Ovary (tissue), 9 donors: ENCODE data around the gene HUNK. TPM values are rescaled to one million over a fixed set of nuclear protein-coding genes. Genes with fewer than 3 reads are reported as not detected.

ENCODE experiments used
- DNase-seq, 5 donors: peaks; one replicate each; pipeline ENCODE4 v3.0.0-alpha.2; 2019 to 2020
- H3K27ac ChIP-seq, 2 donors: fragments of 200-600 bp; one replicate each; pipeline versions ENCODE4 v1.5.1 to v1.8.0; 2019 to 2022
- H3K27me3 ChIP-seq: fragments of 200-600 bp; one replicate; pipeline ENCODE4 v1.8.0; 2022
- H3K36me3 ChIP-seq: fragments of 200-600 bp; sonication (generic); one replicate; pipeline ENCODE4 v1.5.1; 2019
- H3K4me1 ChIP-seq: one replicate; pipeline ENCODE4 v1.8.1; 2013; ENCODE audit warnings: mild to moderate bottlenecking, moderate library complexity; ENCODE audit not compliant: insufficient read depth
- H3K4me3 ChIP-seq: fragments of 200-600 bp; sonication (generic); one replicate; pipeline ENCODE4 v1.5.1; 2017
- H3K9me3 ChIP-seq, 2 donors: fragments of 200-600 bp in 1 of 2; sonication (generic) in 1 of 2; one replicate each; pipeline versions ENCODE4 v1.5.1 to v1.8.1; 2013 to 2019; ENCODE audit warnings: mild to moderate bottlenecking in 1 of 2, moderate library complexity in 1 of 2
- CTCF ChIP-seq, 3 donors: fragments of 450-650 bp in 2 of 3; fragments of 200-600 bp in 1 of 3; IDR thresholded peaks; one replicate each; pipeline versions ENCODE4 v1.5.1 to v1.8.0; 2016 to 2022; ENCODE audit warnings: antibody characterized with exemption in 3 of 3, mild to moderate bottlenecking in 1 of 3
- EP300 ChIP-seq: sonication (generic); formaldehyde crosslinking; IDR thresholded peaks from one replicate; pipeline ENCODE4 v1.6.1; 2017; ENCODE audit warnings: antibody characterized with exemption
- POLR2A ChIP-seq: fragments of 450-650 bp; IDR thresholded peaks from one replicate; pipeline ENCODE4 v1.6.1; 2017; ENCODE audit warnings: antibody characterized with exemption, mild to moderate bottlenecking, moderate library complexity
- WGBS, 3 donors: extraction: QIAGEN DNeasy Blood & Tissue Kit in 1 of 3; methylation state at CpG; one replicate each; pipeline versions ENCODE4 v1.1.5 to v1.1.7; 2013 to 2017; 5-methylcytosine and 5-hydroxymethylcytosine counted together
- intact Hi-C, 4 donors: fragments of 100-400 bp; cut with DNase I; formaldehyde crosslinking; loops; one replicate each; pipeline versions ENCODE4 v1.11.0 to v1.15.1; 2022 to 2023
- polyA plus RNA-seq, 2 donors: library from polyadenylated mRNA; stranded (reverse); fragments of 200-250 nt in 1 of 2; fragments of 350-450 nt in 1 of 2; fragmentation: Illumina TruSeq in 1 of 2; extraction: RNeasy Lipid Tissue Mini Kit (QIAGEN cat#74804) in 1 of 2; gene quantifications; one replicate each; pipeline ENCODE4 v1.2.3, GENCODE V29; 2013 to 2014
- total RNA-seq, 7 donors: library from RNA; depleted of rRNA in 2 of 7; stranded (reverse); fragments of >200 nt in 2 of 7; fragmentation: NEBNext Ultra II Directional in 3 of 7; extraction: Animal tissue kit (Norgen Biotek cat#: 25700) in 3 of 7; gene quantifications; one replicate each; pipeline versions ENCODE4 v1.1.0 to v1.2.4, GENCODE V29; 2016 to 2023
- donor health status: DM: no; HTN: no; CAD: no; lungs with moderate emphysema.
- donor health status: DM: no; HTN: no; CAD: no.
- donor health status: Bipolar disorder and iron deficiency.
- donor health status: DM: yes; HTN: yes; CAD: no.
- donor health status: DM: no; HTN: no; CAD: no.
- donor health status: DM: yes; HTN: yes; CAD: no.

The HUNK gene
- total and polyA plus RNA-seq, 9 donors: under 0.01 to 4.9 (median 1.6) TPM

DNA sequence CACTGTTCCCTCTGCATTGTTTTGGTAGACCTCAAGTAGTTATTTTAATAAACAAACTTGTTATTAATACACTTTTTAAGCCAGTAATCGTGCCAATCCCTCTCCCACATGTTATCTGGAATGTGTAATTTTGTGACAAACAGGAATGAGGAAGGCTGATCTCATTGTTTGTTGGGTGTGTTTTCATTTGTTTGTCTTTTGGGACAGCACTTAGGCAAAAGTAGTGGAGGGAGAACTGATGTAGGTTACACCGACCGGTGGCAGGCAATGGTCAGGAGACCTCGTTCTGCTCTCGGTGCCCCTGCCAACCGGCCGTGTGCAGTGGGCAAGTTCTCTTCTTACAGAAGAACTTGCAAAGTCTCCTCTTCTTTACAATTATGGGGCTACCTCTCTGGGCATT is 99.8 kb downstream of the HUNK start:
- TF ChIP-seq EP300: no peak
- TF ChIP-seq CTCF (IDR thresholded peaks at IDR 0.05): no peak
- TF ChIP-seq POLR2A: no peak
- Histone ChIP-seq H3K27ac (no peak overlapping the region), H3K4me1 (no peaks in the 10 kb centered on the region), H3K9me3 (peaks cover 0 to 3% of the 10 kb centered on the region in 2 donors), H3K27me3 (no peaks in the 10 kb centered on the region), H3K36me3 (no peaks in the 10 kb centered on the region), H3K4me3 (no peak overlapping the region)
- no peak for DNase-seq
- 93 to 94% (median 94%) methylated on average over 7 of the region's 7 CpGs for WGBS, 3 donors
- intact Hi-C loops: no loop called here

- TF ChIP-seq CTCF (IDR thresholded peaks at IDR 0.05) (no peak), POLR2A (no peak), EP300 (no peak)
- Histone ChIP-seq H3K4me1 (no peaks in the 10 kb centered on the region), H3K36me3 (no peaks in the 10 kb centered on the region), H3K4me3 (no peak overlapping the region), H3K27ac (no peak overlapping the region), H3K9me3 (peaks cover 0 to 3% of the 10 kb centered on the region in 2 donors), H3K27me3 (no peaks in the 10 kb centered on the region)
- intact Hi-C loops: no loop called here
- 95 to 96% (median 96%) methylated on average over 6 of the region's 6 CpGs for WGBS, 3 donors
- DNase-seq: no peak
Observed at GRCh38 chr21:31973402-31973944, 100.7 kb downstream of the HUNK start.

DNA sequence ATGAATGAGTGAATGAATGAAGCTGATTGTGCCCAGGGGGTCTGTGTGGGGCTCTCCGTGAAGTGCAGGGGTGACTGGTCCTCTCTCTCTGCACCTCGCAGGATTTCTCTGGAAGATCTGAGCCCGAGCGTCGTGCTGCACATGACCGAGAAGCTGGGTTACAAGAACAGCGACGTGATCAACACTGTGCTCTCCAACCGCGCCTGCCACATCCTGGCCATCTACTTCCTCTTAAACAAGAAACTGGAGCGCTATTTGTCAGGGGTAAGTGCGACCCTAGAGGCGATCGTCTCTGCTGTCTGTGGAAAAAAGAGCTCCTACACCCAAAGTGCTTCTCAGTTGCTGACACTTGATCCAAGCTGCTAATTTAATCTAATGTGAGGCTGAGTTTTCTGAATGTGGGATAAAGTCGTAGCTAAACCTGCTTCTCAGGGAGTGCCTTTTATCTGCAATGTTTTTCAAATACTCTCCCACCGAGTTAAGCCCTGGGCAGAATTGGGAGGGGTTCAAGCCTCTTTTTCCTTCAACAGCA is 101.7 kb downstream of the HUNK start:
- no peak overlapping the region for H3K4me3 ChIP-seq
- H3K27me3 ChIP-seq: no peaks in the 10 kb centered on the region

GRCh38 chr21:31975491-31975890 is 102.7 kb downstream of the HUNK start:
- intact Hi-C loops: no loop called here
- DNase-seq: no peak

More for the DNA sequence above, 101.7 kb downstream of the HUNK start:
- no peaks in the 10 kb centered on the region for H3K4me1 ChIP-seq
- no peak overlapping the region for H3K27ac ChIP-seq
- TF ChIP-seq EP300 (no peak), POLR2A (no peak), CTCF (IDR thresholded peaks at IDR 0.05) (no peak)
- 81 to 83% (median 82%) methylated on average over 16 of the region's 16 CpGs for WGBS, 3 donors
- H3K9me3 ChIP-seq: peaks cover 0 to 3% of the 10 kb centered on the region in 2 donors
- DNase-seq: no peak
- intact Hi-C loops: no loop called here
- H3K36me3 ChIP-seq: no peaks in the 10 kb centered on the region

More at GRCh38 chr21:31975491-31975890, 102.7 kb downstream of the HUNK start:
- Histone ChIP-seq H3K9me3 (peaks cover 0 to 3% of the 10 kb centered on the region in 2 donors), H3K27ac (no peak overlapping the region), H3K36me3 (no peaks in the 10 kb centered on the region), H3K4me1 (no peaks in the 10 kb centered on the region), H3K4me3 (no peak overlapping the region), H3K27me3 (no peaks in the 10 kb centered on the region)
- TF ChIP-seq POLR2A (no peak), CTCF (IDR thresholded peaks at IDR 0.05) (no peak)
- 91 to 93% (median 92%) methylated on average over 6 of the region's 6 CpGs for WGBS, 3 donors
